SKM-1 treated with dmso at 0.1 percent for 144 hours (cell line): ENCODE results near the gene AGO3.
A peak's percentile ranks its signal among the peaks of the same experiment; 100 is the strongest.
"Not testable (repeated sequence)": the region's sequence is repeated elsewhere in the genome, so short reads cannot be mapped to it uniquely, and the experiment has no call there.

Source experiments
- DNase-seq: peaks from one replicate; lab custom pipeline; 2025; ENCODE audit not compliant: unreplicated experiment; lab: John Stamatoyannopoulos, UW

The AGO3 gene

DNA sequence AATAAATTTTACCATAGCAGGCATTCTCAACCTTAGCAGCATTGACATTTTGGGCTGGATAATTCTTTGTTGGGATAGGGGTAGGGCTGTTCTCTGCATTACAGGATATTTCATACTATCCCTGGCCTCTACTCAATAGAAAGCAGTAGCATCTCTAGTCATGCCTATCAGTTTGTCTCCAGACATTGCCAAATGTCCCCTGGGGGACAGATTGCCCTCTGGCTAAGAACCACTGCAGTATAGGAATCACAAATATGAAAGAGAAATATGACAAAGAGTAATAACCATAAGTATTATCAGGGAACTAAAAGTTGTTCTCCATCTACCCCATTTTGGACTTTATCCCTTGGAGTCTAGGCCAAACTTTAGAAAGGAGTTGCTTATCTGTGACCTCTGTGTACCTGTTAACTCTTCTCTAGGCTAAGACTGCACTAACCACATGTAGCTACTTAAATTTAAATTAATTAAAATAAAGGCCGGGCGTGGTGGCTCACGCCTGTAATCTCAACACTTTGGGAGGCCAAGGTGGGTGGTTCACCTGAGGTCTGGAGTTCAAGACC, 76.1 kb downstream of the AGO3 start:
- DNase-seq: no peak

DNA sequence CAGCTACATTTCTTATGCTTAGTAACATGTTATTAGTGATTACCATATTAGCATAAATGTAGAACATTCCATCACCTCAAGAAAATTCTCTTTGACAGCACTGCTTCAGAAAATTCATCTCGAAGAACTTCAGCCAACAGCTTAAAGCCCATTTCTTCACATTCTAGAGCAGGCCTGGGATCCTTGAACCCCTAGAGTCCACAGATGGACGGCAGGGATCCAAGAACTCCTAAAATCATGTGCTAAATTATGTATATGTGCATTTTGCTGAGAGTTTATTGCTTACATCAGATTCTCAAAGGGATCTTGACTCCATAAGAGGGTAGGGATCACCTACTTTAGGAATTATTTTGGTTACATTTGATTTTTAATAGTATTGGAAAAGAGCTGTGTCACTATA, 76.8 kb downstream of the AGO3 start:
- DNase-seq: no peak

DNA sequence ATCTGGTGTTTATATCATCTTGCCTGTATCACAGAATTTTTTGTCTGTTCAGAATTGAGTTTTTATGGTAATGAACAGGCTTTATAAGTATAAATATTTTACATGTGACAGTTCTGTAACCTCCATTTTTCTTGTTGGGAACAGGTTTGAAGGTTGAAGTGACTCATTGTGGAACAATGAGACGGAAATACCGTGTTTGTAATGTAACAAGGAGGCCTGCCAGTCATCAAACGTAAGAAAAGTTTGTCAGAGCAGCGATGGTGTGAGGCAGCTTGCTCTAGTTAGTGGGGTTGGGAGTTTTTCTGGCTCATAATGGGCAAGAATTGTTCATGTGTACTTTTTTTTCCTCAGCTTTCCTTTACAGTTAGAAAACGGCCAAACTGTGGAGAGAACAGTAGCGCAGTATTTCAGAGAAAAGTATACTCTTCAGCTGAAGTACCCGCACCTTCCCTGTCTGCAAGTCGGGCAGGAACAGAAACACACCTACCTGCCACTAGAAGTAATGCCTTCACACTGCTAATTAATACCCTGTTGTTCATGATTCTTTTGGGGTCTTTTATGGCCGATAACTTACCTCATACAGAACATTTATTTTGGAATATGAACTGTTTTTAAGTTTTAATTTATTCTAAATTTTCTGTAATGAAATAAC, 77.8 kb downstream of the AGO3 start:
- no peak for DNase-seq

DNA sequence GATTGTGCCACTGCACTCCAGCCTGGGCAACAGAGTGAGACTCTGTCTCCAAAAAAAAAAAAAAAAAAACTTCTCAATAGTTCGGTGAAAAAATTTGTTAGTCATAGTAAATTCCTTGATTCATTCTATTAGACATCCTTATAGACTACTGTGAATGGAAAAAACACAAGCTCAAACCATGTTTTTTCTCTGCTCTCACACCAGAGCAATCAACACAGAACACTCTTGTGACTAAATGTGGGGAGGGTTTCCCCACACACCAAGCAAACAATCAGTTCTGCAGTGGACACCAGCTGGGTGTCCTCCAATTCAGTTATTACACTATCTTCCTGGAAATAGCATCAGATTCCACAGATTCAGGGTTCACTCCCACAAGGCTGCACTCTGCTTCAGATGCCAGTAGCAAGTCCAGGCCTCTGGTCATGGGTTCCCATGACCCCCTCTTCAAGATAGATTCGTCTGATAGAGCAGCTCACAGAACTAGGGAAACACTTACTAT, 83.9 kb downstream of the AGO3 start:
- DNase-seq: no peak

DNA sequence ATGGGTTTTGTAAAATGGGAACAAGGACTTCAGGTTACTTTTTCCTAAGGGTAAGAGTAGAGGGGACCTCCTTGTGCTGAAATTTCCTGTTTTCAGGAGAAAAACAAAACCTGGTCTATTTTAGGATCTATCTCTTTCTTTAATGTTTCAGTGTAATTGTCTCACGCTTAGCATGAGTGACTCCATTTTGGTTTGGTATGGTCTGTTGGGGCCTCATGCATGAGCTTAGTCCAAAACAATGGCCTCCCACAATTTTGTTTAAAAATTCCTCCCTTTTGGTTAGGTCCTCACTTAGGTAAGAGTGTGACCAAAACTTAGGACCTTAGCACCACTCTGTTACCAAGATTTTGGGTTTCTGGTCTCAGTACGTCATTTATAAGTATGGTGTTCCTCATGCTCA, 85.8 kb downstream of the AGO3 start:
- DNase-seq: no peak

DNA sequence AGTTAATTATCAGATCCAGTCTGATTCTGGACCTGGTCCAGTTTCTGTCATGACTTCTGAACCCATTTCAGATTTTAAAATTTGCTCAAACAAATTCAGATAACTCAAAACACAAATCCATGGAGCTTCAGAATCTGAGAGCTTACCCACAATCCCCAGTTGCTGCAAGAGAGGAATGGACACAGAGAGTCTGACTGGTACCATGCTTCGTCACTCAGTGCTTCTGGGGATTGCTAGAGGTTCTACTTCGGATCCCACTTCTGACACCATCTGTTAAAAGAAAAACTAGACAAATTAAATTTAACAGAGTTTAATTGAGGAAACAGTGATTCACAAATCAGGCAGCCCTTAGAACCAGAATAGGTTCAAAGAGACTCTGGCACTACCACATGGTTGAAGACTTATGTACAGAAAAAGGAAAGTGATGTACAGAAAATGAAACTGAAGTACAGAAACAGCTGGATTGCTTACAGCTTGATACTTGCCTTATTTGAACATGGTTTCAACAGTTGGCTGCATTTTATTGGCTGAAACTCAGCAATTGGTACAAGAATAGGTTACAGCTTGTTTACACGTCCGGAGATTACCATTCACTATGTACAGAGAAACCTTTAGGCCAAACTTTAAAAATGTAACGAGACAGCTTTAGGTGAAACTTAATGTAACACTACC, 92.3 kb downstream of the AGO3 start:
- no peak for DNase-seq

DNA sequence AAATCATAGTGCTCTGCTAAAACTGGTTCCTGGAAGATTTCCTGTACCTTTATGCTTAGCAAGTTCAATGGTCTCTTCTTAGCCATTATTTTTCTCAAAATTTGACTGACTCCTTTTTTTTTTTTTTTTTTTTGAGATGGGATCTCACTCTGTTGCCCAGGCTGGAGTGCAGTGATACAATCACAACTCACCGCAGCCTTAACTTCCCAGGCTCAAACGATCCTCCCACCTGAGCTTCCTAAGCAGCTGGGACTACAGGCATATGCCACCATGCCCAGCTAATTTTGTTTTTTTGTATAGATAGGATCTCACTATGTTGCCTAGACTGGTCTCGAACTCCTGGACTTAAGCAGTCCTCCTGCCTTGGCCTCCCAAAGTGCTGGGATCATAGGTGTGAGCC, 93.1 kb downstream of the AGO3 start:
- not testable (repeated sequence) for DNase-seq

DNA sequence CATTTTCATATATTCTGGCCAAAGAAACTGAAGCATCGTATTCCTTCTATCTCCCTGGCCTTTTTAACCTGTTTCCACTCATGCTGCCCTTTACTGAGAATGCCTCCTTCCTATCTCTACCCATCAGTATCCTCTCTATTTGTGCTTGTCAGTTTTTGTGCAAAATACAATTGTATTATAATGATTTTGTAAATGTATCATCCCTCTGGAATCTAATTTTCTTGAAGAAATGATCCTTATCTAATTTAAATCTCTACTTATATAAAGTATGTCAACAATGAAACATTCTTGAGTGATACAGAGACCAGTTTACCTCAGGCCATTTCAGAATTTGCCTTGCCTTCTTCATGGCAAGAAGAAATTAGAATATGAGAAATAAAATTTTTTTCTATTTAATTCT, 93.9 kb downstream of the AGO3 start:
- no peak for DNase-seq

DNA sequence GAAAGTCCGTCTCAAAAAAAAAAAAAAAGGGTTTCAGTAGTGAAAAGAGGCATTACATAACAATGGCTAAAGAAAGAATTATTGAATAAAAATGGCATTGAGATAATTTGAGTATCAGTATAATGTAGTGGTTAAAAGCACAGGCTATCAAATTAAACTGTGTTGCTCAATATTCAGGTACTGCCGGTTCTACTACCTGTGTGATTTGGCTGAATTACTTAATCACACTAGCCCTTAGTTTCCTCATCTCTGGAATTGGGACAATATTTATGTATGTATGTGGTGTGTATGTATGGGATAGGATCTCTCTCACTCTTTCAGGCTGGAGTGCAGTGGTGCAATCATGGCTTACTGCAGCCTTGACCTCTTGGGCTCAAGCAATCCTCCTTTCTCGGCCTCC, 96.9 kb downstream of the AGO3 start:
- DNase-seq: no peak

DNA sequence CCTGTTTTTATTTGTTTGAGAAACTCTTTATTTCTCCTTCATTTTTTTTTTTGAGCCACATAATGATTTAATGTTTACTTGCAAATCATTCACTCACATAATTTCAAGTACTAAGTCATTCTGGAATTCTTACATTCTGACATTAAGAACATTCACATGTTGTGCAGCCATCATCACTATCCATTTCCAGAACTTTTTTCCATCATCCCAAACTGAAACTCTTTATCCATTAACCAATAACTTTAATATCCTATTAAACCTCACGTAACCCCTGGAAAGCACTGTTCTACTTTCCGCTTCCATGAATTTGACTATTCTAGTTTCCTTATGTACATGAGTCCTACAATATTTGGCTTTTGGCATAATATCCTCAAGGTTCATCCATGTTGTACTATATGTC, 100.5 kb downstream of the AGO3 start:
- DNase-seq: no peak

DNA sequence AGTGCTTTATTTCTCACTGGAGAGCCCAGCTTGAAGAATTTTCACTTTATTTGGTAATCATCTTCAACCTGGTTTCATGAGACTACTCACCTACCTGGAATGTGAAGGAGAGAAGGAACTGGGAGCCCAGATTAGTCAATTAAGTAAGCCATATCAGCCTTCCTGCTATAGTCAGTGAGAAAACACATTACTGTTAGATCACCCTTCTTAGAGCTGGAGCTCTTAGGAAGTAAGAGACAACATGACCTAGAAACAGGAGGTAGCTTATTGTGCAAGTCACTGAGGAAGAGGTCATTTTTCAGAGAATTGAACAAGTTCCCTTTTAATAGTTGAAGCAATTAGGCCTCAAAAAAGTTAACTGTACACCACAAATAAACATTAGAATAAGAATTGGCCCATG, 103.8 kb downstream of the AGO3 start:
- peak; percentile 87 for DNase-seq

DNA sequence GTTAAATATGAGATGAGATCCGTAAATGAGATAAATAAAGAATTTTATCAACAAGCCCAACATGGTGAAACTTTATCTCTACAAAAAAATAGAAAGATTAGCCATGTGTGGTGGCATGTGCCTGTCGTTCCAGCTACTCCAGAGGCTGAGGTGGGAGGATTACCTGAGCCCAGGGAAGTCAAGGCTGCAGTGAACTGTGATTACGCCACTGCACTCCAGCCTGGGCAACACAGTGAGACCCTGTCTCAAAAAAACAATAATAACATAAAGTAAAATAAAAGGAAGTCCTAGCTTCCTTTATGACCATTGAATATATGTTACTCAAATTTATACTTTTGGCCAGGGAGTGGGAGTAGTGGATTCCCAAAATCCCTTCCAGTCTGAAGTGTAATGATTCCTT, 104.2 kb downstream of the AGO3 start:
- no peak for DNase-seq

DNA sequence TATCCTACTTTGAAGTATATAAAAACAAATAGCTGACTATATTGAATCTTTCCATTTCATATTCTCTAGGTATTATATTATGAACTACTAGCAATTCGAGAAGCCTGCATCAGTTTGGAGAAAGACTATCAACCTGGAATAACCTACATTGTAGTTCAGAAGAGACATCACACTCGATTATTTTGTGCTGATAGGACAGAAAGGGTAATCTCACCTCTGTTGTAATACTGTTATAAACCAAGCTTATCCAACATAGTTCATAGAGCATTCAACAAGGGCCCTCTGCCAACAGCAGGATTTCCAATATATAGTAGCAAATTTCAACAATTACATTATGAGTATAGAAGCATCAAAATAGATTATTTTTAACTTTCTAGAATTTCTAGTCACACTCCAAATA, 109.3 kb downstream of the AGO3 start:
- DNase-seq: no peak

DNA sequence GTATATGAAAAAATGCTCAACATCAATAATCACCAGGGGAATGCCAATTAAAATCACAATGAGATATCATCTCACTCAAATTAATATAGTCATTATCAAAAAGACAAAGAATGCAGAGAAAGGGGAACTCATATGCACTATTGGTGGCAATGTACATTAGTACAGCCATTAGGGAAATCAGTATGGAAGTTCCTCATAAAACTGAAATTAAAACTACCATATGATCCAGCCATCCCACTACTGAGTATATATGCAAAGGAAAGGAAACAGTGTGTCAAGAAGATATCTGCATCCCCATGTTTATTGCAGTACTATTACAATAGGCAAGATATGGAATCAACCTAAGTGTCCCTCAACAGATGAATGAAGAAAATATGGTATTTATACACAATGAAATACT, 120.9 kb downstream of the AGO3 start:
- DNase-seq: no peak

DNA sequence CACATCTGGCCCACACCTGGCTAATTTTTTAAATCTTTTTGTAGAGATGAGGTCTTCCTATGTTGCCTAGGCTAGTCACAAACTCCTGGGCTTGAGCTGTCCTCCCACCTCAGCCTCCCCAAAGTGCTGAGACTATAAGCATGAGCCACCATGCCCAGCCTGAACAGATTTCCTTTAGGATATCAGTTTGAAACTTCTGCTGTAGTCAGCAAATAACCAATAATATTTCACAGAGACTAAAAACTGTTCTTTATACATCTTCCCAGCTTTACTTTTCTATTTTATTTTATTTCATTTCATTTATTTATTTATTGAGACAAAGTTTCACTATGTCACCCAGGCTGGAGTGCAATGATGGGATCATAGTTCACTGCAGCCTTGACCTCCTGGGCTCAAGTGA, 123.1 kb downstream of the AGO3 start:
- DNase-seq: no peak

DNA sequence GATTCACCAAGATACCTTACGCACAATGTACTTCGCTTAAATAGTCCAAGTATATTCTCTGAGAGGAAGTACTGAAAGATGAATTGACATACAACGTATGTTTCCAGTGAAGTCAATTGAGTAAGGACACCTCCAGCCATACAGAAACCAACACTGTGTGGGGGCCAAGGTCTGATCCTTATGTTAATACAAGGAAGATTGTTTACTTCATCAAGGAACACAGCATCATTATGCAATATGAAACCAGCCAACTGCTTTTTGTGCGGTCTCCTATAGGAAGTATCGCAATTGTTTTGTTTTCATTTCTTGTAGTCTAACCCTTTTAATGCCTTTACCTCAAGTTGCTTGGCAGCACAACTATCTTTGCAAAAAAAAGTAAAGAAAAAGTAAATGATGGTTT, 124.8 kb downstream of the AGO3 start:
- DNase-seq: no peak

DNA sequence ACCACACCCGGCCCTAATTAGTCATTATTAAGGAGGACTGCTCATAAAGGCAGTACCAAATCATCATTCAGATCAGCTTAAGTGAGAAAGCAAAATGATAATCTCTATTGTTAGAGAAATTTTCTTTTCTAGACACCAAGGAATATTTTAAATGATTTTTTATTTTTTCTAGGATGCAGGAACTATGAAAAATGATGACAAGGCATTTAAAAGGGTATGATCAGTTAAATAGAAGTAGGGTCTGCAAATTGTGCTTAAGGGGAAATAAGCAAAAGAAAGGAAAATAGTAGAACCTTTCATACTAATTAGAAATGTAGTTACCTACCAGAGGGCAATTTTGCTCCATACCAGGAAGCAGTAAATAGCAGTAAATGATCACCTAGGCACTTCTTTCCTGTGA, 131.4 kb downstream of the AGO3 start:
- no peak for DNase-seq

DNA sequence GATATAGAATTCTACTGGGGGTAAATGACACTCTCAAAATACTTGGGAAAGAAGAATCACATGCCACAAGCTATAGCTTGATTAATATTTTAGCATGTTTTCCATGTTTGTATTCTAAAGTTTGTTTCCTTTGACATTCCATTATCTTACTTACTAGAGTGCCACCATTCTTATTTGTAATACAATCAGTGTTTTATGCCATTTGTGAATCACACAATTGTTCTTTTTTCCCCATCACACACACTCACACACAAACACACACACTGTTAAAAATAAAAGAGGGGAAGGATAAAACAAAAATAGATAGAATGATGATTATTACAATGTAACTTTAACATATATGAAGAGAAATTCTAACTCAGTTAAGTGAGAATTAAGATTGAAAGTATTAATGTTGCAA, 137.0 kb downstream of the AGO3 start:
- DNase-seq: no peak

DNA sequence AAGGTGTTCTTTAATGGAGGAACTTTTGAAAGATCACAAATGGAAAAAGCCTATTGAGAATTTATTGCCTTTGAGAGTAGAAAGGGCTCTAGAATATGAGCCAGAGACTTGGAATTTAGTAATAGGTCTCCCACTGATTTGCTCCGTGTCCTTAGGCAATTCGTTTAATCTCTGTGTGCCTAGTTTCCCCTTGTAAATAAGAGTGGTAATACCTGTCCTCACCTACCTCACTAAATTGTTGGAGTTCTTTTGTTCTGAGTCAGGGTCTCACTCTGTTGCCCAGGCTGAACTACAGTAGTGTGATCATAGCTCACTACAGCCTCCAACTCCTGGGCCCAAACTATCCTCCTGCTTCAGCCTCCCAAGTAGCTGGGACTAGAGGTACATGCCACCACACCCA, 138.0 kb downstream of the AGO3 start:
- DNase-seq: no peak

DNA sequence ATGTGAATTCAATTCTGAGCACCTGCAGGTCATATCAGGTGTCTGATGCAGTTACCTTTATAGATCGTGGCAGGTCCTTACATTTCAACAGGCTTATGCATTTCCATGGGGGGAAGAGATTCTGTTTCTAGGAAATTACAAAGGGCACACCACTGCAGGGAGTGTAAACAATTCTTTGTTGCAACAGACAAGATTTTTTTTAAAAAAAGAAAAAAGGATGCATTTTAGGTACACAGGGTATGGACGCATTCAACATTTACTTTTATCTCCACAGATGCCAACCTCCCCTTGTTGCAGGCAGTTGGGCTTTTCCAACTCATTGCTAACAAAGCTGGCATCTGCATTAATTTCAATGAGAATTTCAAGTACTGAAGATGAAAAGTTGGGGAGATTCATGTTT, 139.4 kb downstream of the AGO3 start:
- no peak for DNase-seq

DNA sequence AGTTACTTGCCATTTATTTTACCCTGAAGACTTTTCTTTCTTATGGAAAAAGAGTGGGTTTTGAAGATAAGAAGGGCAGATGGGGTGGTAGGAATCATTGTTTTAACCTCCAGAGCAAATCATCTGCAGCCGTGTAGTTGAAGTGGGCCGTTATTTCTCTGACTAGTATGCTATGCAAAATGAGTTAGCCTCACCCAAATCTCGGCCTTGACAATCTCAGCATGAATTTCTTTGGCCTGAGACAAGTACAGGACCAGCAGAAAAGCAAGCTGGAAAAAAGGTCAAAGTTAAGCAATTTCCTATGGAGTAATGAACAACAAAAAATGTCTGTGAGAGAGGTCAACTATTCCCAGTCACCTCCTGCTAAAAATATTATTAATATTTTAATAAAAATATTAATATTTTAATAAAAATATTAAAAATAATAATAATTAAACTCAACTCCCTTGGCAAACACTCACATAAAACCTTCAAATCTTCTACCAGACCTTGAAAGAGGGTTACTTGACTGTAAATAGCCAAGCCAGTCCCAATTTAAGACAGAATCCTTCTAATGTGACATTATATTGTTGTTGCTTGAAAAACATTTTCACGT, 146.2 kb downstream of the AGO3 start:
- DNase-seq: no peak

DNA sequence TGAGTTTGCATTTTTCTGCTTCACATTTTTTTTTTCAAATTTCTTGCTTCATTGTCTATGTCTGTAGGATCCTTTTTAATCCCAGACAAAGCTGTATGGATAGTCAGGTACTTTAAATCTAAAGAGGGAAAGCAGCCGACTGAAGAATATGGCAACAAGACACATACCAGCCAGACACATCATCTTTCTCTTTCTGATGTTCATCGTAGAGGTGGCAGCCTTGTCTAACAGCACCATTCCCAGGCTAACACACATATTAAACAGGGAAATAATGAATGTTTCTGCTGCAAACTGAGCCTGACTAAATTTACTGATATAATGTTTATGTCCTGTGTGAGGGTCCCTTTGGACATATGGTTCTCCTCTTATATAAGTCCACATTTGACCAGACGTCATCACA, 149.3 kb downstream of the AGO3 start:
- DNase-seq: no peak
